ENCODE results near the gene ISG20.

The ISG20 gene

GRCh38 chr15:88650556-88650955 is 11.7 kb downstream of the ISG20 start:
- DNase-seq (ENCODE audit: low read depth) = no peak
- TF ChIP-seq CTCF (IDR thresholded peaks at IDR 0.05; ENCODE audit: control insufficient read depth, insufficient read depth, low read depth, low read length, missing control alignments) = no peak
- no peak overlapping the region for H3K4me3 ChIP-seq (ENCODE audit: control insufficient read depth, low read depth, low read length)

GRCh38 chr15:88651136-88651732 is 12.4 kb downstream of the ISG20 start:
- TF ChIP-seq CTCF (IDR thresholded peaks at IDR 0.05; ENCODE audit: control insufficient read depth, insufficient read depth, low read depth, low read length, missing control alignments) = no peak
- no peak overlapping the region for H3K4me3 ChIP-seq (ENCODE audit: control insufficient read depth, low read depth, low read length)
- DNase-seq (ENCODE audit: low read depth) = no peak

DNA sequence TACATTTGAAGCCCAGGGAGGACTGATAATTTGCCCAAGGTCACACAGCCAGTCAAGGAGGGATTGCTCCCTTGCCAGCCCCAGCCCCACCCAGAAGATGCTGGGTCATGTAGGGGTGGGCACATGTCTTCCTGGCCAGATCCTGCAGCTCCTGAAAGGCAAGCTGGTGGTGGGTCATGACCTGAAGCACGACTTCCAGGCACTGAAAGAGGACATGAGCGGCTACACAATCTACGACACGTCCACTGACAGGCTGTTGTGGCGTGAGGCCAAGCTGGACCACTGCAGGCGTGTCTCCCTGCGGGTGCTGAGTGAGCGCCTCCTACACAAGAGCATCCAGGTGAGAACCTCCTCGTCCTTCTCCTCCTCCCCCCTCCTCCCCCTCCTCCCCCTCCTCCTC is 13.2 kb downstream of the ISG20 start:
- no peak for TF ChIP-seq CTCF (IDR thresholded peaks at IDR 0.05; ENCODE audit: control insufficient read depth, insufficient read depth, low read depth, low read length, missing control alignments)
- no peak for DNase-seq (ENCODE audit: low read depth)
- H3K4me3 ChIP-seq (ENCODE audit: control insufficient read depth, low read depth, low read length) = no peak overlapping the region

GRCh38 chr15:88652456-88653199 is 13.8 kb downstream of the ISG20 start:
- no peak for DNase-seq (ENCODE audit: low read depth)
- H3K4me3 ChIP-seq (ENCODE audit: control insufficient read depth, low read depth, low read length) = no peak overlapping the region
- TF ChIP-seq CTCF (IDR thresholded peaks at IDR 0.05; ENCODE audit: control insufficient read depth, insufficient read depth, low read depth, low read length, missing control alignments) = no peak

GRCh38 chr15:88653200-88654064 is 14.6 kb downstream of the ISG20 start:
- no peak for TF ChIP-seq CTCF (IDR thresholded peaks at IDR 0.05; ENCODE audit: control insufficient read depth, insufficient read depth, low read depth, low read length, missing control alignments)
- DNase-seq (ENCODE audit: low read depth) = no peak
- no peak overlapping the region for H3K4me3 ChIP-seq (ENCODE audit: control insufficient read depth, low read depth, low read length)

- no peak for DNase-seq (ENCODE audit: low read depth)
- no peak for TF ChIP-seq CTCF (IDR thresholded peaks at IDR 0.05; ENCODE audit: control insufficient read depth, insufficient read depth, low read depth, low read length, missing control alignments)
These were observed 15.8 kb downstream of the ISG20 start for GRCh38 chr15:88654430-88655102.

More at GRCh38 chr15:88654430-88655102, 15.8 kb downstream of the ISG20 start:
- H3K4me3 ChIP-seq (ENCODE audit: control insufficient read depth, low read depth, low read length) = no peak overlapping the region
